CD4-positive, alpha-beta T cell treated with Interleukin-2 at 100 ng/mL for 4 hours (primary cell): ENCODE data around the gene NXNL1.
"Not testable (repeated sequence)": the region's sequence is repeated elsewhere in the genome, so short reads cannot be mapped to it uniquely, and the experiment has no call there.

Source experiments
- DNase-seq: peaks from one replicate; pipeline ENCODE4 v3.0.0-alpha.2; 2020; ENCODE audit warnings: low spot score

Gene NXNL1

GRCh38 chr19:17460372-17461230 lies at the start of gene NXNL1:
Gene NXNL1, minus strand, starts transcription at chr19:17460926. Its CDS starts 57 bp downstream, at chr19:17460869.
- no peak for DNase-seq

GRCh38 chr19:17508558-17508933 lies 47.8 kb upstream of the NXNL1 start:
- DNase-seq: not testable (repeated sequence)

GRCh38 chr19:17506745-17507144 lies 46.0 kb upstream of the NXNL1 start:
- DNase-seq: no peak

GRCh38 chr19:17505223-17505622 lies 44.5 kb upstream of the NXNL1 start:
- no peak for DNase-seq

GRCh38 chr19:17504456-17504855 lies 43.7 kb upstream of the NXNL1 start:
- DNase-seq: no peak

- DNase-seq: no peak
These were observed 43.3 kb upstream of the NXNL1 start for GRCh38 chr19:17504030-17504429.

GRCh38 chr19:17503240-17503639 lies 42.5 kb upstream of the NXNL1 start:
- DNase-seq: no peak

GRCh38 chr19:17500447-17501198 lies 39.9 kb upstream of the NXNL1 start:
- DNase-seq: no peak

- DNase-seq: no peak
These were observed 39.1 kb upstream of the NXNL1 start for GRCh38 chr19:17499648-17500446.

- not testable (repeated sequence) for DNase-seq
These were observed 38.3 kb upstream of the NXNL1 start for GRCh38 chr19:17499025-17499424.

GRCh38 chr19:17497149-17497798 lies 36.5 kb upstream of the NXNL1 start:
- no peak for DNase-seq

GRCh38 chr19:17496337-17496997 lies 35.7 kb upstream of the NXNL1 start:
- DNase-seq: peak; percentile 80

GRCh38 chr19:17495639-17496296 lies 35.0 kb upstream of the NXNL1 start:
- DNase-seq: no peak

GRCh38 chr19:17491287-17491686 lies 30.6 kb upstream of the NXNL1 start:
- DNase-seq: no peak

GRCh38 chr19:17490411-17490810 lies 29.7 kb upstream of the NXNL1 start:
- DNase-seq: peak; percentile 47

- DNase-seq: no peak
These were observed 28.8 kb upstream of the NXNL1 start for GRCh38 chr19:17489392-17490030.

GRCh38 chr19:17488593-17489391 lies 28.1 kb upstream of the NXNL1 start:
- peak; percentile 79 for DNase-seq

- DNase-seq: no peak
These were observed 26.8 kb upstream of the NXNL1 start for GRCh38 chr19:17487284-17488121.
